BJ (cell line): ENCODE measurements around the gene SLC19A2. TPM values are rescaled to one million over a fixed set of nuclear protein-coding genes. Genes with fewer than 3 reads are reported as not detected.

Experiments used
- CTCF ChIA-PET: fragments of 350-600 bp; formaldehyde crosslinking; extraction: SDS; loops from one replicate; lab custom pipeline; 2021; ENCODE audit warnings: antibody characterized with exemption, inconsistent platforms; lab: Yijun Ruan, JAX
- POLR2A ChIA-PET: fragments of 300-600 bp; sonication (Branson Sonifier 250); formaldehyde crosslinking; extraction: SDS; loops from one replicate; lab custom pipeline; 2021; ENCODE audit warnings: antibody characterized with exemption; lab: Charles Lee
- DNase-seq: peaks from one replicate; pipeline ENCODE4 v3.0.0-alpha.2; 2011; ENCODE audit warnings: low read depth
- H3K27me3 ChIP-seq: 2 replicates; pipeline ENCODE4 v1.6.0; 2011; ENCODE audit warnings: low read length; ENCODE audit not compliant: control insufficient read depth, insufficient read depth
- H3K36me3 ChIP-seq: 2 replicates; pipeline ENCODE4 v1.5.1; 2011; ENCODE audit warnings: low read length; ENCODE audit not compliant: control insufficient read depth, insufficient read depth
- H3K4me3 ChIP-seq: 2 replicates; pipeline ENCODE4 v1.5.1; 2011; ENCODE audit warnings: low read depth, mild to moderate bottlenecking, control low read depth, low read length
- polyA plus RNA-seq: library from polyadenylated mRNA; depleted of rRNA; stranded (reverse); fragments of >200 nt; gene quantifications from 2 replicates; pipeline ENCODE4 v1.2.3, GENCODE V29; 2011
- TF ChIP-seq, protein P1 (sequence below): IDR thresholded peaks from 2 replicates; pipeline ENCODE4 v1.5.1; 2011; ENCODE audit warnings: low read depth, mild to moderate bottlenecking, control low read depth, inconsistent platforms, low read length, moderate library complexity; ENCODE audit not compliant: insufficient read depth

SLC19A2 gene
- polyA plus RNA-seq, 1 experiment = 3.3 TPM

DNA sequence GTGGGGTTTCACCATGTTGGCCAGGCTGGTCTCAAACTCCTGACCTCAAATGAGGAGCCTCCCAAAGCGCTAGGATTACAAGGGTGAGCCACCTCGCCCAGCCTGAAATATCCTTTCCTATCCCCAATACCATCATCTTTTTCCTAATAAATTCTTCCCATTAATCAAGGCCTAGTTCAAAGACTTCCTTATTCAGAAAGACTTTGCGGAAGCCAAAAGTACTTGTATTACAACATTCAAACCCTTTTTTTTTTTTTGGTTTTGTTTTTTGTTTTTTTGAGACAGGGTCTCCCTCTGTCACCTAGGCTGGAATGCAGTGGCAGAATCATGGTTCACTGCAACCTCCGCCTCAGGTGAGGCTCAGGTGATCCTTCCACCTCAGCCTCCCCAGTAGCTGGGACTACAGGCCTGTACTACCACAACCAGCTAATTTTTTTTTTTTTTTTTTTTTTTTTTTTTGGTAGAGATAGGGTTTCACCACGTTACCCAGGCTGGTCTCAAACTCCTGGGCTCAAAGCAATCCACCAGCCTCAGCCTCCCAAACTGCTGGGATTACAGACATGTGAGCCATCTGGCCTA, 7.6 kb downstream of the SLC19A2 start:
- POLR2A ChIA-PET = no interaction called here

DNA sequence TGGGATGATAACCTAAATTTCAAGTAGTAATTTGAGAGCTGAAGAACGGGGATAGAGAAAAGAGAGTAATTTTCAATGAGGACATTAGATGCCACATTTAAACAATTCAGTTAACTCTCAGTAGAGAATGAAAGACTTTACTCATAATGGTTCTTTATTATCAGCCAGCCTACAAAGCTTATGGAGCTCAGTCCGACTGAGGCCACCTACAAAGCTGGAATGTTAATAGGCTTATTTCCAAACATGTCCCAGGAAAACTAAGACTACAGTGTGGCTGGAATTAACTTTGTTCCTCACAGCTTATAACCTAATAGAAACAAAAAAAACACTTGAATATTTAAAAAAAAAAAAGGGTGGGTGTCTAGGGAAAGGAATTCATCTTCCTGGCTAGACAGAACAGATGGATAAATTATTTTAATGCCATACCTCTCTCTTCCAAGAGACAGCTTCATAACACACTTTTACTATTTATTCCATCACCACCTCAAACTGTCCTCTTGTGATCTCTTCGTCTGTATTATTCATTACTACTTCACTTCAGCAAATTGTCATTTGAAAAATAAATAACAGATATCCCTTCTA, 9.8 kb downstream of the SLC19A2 start:
- DNase-seq = no peak
- Histone ChIP-seq H3K27me3 (no peaks in the 10 kb centered on the region), H3K4me3 (no peak overlapping the region), H3K36me3 (0 out of 2 replicates have a peak, but pooled peaks cover 1% of the 10 kb centered on the region)
- ChIA-PET POLR2A (no interaction called here), CTCF (interaction anchor here (1.6 kb wide), 1 partner anchor 74 kb away, joined by 3 read pairs; no protein-coding TSS in a partner anchor)
- TF ChIP-seq, protein P1, sequence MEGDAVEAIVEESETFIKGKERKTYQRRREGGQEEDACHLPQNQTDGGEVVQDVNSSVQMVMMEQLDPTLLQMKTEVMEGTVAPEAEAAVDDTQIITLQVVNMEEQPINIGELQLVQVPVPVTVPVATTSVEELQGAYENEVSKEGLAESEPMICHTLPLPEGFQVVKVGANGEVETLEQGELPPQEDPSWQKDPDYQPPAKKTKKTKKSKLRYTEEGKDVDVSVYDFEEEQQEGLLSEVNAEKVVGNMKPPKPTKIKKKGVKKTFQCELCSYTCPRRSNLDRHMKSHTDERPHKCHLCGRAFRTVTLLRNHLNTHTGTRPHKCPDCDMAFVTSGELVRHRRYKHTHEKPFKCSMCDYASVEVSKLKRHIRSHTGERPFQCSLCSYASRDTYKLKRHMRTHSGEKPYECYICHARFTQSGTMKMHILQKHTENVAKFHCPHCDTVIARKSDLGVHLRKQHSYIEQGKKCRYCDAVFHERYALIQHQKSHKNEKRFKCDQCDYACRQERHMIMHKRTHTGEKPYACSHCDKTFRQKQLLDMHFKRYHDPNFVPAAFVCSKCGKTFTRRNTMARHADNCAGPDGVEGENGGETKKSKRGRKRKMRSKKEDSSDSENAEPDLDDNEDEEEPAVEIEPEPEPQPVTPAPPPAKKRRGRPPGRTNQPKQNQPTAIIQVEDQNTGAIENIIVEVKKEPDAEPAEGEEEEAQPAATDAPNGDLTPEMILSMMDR = no peak

More for the DNA sequence above, 7.6 kb downstream of the SLC19A2 start:
- Histone ChIP-seq H3K36me3 (0 out of 2 replicates have a peak, but pooled peaks cover 1% of the 10 kb centered on the region), H3K27me3 (no peaks in the 10 kb centered on the region), H3K4me3 (no peak overlapping the region)
- TF ChIP-seq, protein P1 = no peak
- DNase-seq = no peak
- CTCF ChIA-PET = no interaction called here

DNA sequence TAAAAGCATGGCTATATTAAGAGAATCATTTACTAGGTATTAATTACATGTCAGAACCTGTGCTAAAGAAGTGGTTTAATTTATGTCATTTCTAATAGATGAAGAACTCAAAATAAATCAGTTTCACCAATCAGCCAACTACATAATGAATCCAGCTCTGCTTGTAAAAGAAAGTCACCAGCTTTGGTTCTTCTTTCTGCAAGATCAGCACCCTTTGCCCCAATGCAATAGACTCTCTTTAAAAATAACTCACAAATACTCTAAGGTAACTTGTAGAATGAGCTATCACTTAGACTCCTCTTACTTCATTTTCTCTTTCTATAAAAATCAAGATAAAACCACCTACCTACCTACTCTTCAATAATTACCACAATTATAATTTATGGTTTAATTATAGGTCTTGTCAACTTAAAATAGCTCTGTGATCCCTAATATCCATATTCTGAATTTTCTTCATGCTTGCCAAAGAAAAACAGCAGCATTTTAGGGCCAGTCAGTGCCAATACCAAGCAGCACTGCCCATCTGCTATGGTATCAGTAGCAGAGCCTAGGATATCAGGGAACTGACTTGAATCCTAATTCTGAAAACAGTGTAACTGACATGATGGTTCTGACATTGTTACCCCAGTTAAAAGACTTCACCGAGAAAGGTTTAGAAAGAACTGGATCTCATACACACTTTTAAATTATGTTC, 11.3 kb downstream of the SLC19A2 start:
- no peak for DNase-seq
- 0 out of 2 replicates have a peak, but pooled peaks cover 1% of the 10 kb centered on the region for H3K36me3 ChIP-seq
- no peaks in the 10 kb centered on the region for H3K27me3 ChIP-seq
- TF ChIP-seq, protein P1 = no peak
- H3K4me3 ChIP-seq = no peak overlapping the region
- POLR2A ChIA-PET = interaction anchor here (0.6 kb wide), 1 partner anchor 12 kb away, joined by 3 read pairs; no protein-coding TSS in a partner anchor
- CTCF ChIA-PET = interaction anchor here (0.9 to 3.4 kb wide), 2 partner anchors 9 to 72 kb away, joined by 4 to 11 read pairs; no protein-coding TSS in a partner anchor

DNA sequence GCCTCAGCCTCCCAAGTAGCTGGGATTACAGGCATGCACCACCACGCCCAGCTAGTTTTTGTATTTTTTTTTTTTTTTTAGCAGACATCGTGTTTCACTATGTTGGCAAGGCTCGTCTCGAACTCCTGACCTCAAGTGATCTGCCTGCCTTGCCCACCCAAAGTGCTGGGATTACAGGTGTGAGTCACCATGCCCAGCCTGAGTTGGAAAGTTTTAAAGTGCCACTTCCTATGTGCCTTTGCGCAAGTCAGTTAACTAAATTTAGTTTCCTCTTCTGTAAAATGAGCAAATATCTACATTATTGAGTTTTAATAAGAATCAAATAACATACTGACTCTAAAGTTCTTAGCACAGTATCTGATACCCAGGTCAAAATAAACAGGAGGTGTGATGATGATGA, 12.4 kb downstream of the SLC19A2 start:
- TF ChIP-seq, protein P1 = no peak
- POLR2A ChIA-PET = no interaction called here
- Histone ChIP-seq H3K36me3 (0 out of 2 replicates have a peak, but pooled peaks cover 1% of the 10 kb centered on the region), H3K4me3 (no peak overlapping the region), H3K27me3 (no peaks in the 10 kb centered on the region)
- CTCF ChIA-PET = interaction anchor here (3.4 kb wide), 1 partner anchor 73 kb away, joined by 11 read pairs; no protein-coding TSS in a partner anchor
- no peak for DNase-seq

DNA sequence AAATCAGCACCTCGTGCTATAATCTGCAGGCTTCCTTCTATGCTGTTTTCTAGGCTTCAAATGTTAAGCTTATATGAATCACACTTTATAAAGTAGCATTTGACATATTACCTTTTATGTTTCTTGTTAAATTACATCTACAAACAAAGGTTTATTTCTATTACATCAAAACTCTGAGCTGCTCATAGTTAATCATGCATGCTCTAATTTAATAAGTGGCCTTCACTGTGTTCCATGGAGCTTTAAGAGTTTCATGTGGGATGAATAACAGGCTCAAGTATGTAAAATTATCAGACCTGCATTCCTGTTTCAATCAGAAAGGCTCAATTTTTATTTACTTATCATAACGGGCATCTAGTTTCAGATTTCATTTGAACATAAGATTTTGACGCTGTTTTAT, 13.0 kb downstream of the SLC19A2 start:
- CTCF ChIA-PET = interaction anchor here (1.0 to 3.4 kb wide), 3 partner anchors 11 to 239 kb away, joined by 3 to 11 read pairs (median 3); no protein-coding TSS in a partner anchor

More for the DNA sequence above, 13.0 kb downstream of the SLC19A2 start:
- DNase-seq = no peak
- no peaks in the 10 kb centered on the region for H3K27me3 ChIP-seq
- no peak overlapping the region for H3K4me3 ChIP-seq
- H3K36me3 ChIP-seq = 0 out of 2 replicates have a peak, but pooled peaks cover 1% of the 10 kb centered on the region
- POLR2A ChIA-PET = no interaction called here
- TF ChIP-seq, protein P1 = no peak
